RWPE1 (cell line): ENCODE data around the gene FAM3D.

ENCODE experiments used
- CTCF ChIA-PET: fragments of 350-600 bp; sonication (Branson Sonifier 250); formaldehyde crosslinking; extraction: SDS; loops from one replicate; lab custom pipeline; 2021; lab: Yijun Ruan, JAX
- POLR2A ChIA-PET: fragments of 400-600 bp; formaldehyde crosslinking; extraction: SDS; loops from one replicate; lab custom pipeline; 2020; ENCODE audit warnings: antibody characterized with exemption; ENCODE audit not compliant: low non-redundant PET; lab: Yijun Ruan, JAX
- DNase-seq: peaks from one replicate; pipeline ENCODE4 v3.0.0; 2012; ENCODE audit warnings: low spot score
- H3K27ac ChIP-seq: fragments of 450-650 bp; 2 replicates; pipeline ENCODE4 v1.5.1; 2017
- TF ChIP-seq, protein P1 (sequence below): fragments of 450-650 bp; conservative IDR thresholded peaks from 2 replicates; pipeline ENCODE4 v1.5.1; 2017; ENCODE audit warnings: low read depth, mild to moderate bottlenecking

FAM3D gene

GRCh38 chr3:58612830-58613229, 53.7 kb downstream of the FAM3D start:
- no peak for DNase-seq
- CTCF ChIA-PET, result interaction anchor here (1.5 kb wide), 1 partner anchor 28 kb away, joined by 4 read pairs; no protein-coding TSS in a partner anchor
- POLR2A ChIA-PET, result no interaction called here
- TF ChIP-seq, protein P1, sequence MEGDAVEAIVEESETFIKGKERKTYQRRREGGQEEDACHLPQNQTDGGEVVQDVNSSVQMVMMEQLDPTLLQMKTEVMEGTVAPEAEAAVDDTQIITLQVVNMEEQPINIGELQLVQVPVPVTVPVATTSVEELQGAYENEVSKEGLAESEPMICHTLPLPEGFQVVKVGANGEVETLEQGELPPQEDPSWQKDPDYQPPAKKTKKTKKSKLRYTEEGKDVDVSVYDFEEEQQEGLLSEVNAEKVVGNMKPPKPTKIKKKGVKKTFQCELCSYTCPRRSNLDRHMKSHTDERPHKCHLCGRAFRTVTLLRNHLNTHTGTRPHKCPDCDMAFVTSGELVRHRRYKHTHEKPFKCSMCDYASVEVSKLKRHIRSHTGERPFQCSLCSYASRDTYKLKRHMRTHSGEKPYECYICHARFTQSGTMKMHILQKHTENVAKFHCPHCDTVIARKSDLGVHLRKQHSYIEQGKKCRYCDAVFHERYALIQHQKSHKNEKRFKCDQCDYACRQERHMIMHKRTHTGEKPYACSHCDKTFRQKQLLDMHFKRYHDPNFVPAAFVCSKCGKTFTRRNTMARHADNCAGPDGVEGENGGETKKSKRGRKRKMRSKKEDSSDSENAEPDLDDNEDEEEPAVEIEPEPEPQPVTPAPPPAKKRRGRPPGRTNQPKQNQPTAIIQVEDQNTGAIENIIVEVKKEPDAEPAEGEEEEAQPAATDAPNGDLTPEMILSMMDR, result no peak
- no peak overlapping the region for H3K27ac ChIP-seq

GRCh38 chr3:58609990-58610389, 56.6 kb downstream of the FAM3D start:
- no peak overlapping the region for H3K27ac ChIP-seq
- CTCF ChIA-PET, result no interaction called here
- DNase-seq, result no peak
- TF ChIP-seq, protein P1, result no peak
- POLR2A ChIA-PET, result no interaction called here

- H3K27ac ChIP-seq, result peak overlapping the region; percentile 64
- ChIA-PET POLR2A (no interaction called here), CTCF (no interaction called here)
- TF ChIP-seq, protein P1, result no peak
- peak; percentile 11 for DNase-seq
Observed at GRCh38 chr3:58608648-58609047, 57.9 kb downstream of the FAM3D start.

DNA sequence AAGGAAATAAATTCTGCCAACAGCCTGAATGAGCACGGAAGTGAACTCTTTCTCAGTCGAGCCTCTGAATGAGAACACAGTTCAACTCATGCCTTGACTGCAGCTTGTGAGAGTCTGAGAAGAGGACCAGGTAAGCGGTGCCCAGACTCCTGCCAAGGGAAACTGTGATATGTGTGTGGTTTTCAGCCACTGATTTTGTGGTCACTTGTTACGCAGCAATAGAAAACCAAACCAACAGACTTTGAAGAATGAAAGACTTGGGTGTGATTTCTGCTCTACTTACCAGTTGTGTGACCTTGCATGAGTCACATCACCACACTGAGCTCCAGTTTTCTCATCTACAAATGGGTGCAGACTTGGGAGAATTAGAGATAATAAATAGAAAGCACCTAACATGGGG, 58.8 kb downstream of the FAM3D start:
- DNase-seq, result no peak
- no peak overlapping the region for H3K27ac ChIP-seq
- CTCF ChIA-PET, result no interaction called here
- POLR2A ChIA-PET, result no interaction called here
- TF ChIP-seq, protein P1, result no peak

DNA sequence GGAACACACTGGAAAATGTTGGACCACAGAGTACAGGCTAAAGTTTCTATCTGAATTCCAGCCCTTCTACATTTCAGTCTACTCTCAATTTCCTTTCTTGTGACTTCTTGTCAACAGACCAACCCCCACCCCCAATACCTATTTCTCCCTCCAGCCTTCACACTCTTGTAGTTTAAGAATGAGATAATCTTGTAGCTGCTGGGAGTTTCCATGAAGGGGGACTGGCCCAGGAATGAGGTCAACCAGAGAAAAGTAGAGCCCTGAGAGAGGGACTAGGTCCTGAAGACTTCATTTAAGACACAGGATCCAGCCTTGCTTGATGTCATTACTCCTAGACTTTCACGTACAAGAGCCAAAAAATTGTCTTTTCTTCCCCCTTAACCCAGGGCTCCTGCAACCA, 59.9 kb downstream of the FAM3D start:
- DNase-seq, result no peak
- no peak overlapping the region for H3K27ac ChIP-seq
- CTCF ChIA-PET, result no interaction called here
- POLR2A ChIA-PET, result no interaction called here
- TF ChIP-seq, protein P1, result no peak

- no peak for DNase-seq
- no peak overlapping the region for H3K27ac ChIP-seq
- ChIA-PET POLR2A (no interaction called here), CTCF (no interaction called here)
- TF ChIP-seq, protein P1, result no peak
Observed at GRCh38 chr3:58604031-58604430, 62.5 kb downstream of the FAM3D start.

- TF ChIP-seq, protein P1, result no peak
- ChIA-PET CTCF (no interaction called here), POLR2A (no interaction called here)
- DNase-seq, result no peak
- H3K27ac ChIP-seq, result no peak overlapping the region
Observed at GRCh38 chr3:58603606-58604005, 63.0 kb downstream of the FAM3D start.
